AG10803 (cell line): ENCODE data around the gene HECTD4.
"Not testable (repeated sequence)": the region's sequence is repeated elsewhere in the genome, so short reads cannot be mapped to it uniquely, and the experiment has no call there.

Experiments used
- DNase-seq: peaks from one replicate; pipeline ENCODE4 v3.0.0; 2010; ENCODE audit warnings: low read depth
- H3K4me3 ChIP-seq: 2 replicates; pipeline ENCODE4 v1.5.1; 2011; ENCODE audit warnings: mild to moderate bottlenecking, low read length, control low read depth
- CTCF ChIP-seq: conservative IDR thresholded peaks from 2 replicates; pipeline ENCODE4 v1.5.1; 2011; ENCODE audit warnings: mild to moderate bottlenecking, low read length, control low read depth, inconsistent platforms

HECTD4 gene

GRCh38 chr12:112413855-112414625, 31.8 kb upstream of the HECTD4 start:
- H3K4me3 ChIP-seq, result no peak overlapping the region
- DNase-seq, result no peak
- TF ChIP-seq CTCF, result no peak

GRCh38 chr12:112409906-112410244, 27.6 kb upstream of the HECTD4 start:
- DNase-seq, result no peak
- no peak overlapping the region for H3K4me3 ChIP-seq
- no peak for TF ChIP-seq CTCF

GRCh38 chr12:112409064-112409905, 27.1 kb upstream of the HECTD4 start, which contains the start of gene RPL6:
Gene RPL6, minus strand, starts transcription at chr12:112409605. Its CDS starts 949 bp downstream, at chr12:112408656.
- H3K4me3 ChIP-seq, result peak within 1 kb of the TSS; percentile 79
- peak; percentile 93 for DNase-seq
- TF ChIP-seq CTCF, result no peak

- TF ChIP-seq CTCF, result no peak
- peak overlapping the region; percentile 79 for H3K4me3 ChIP-seq
- DNase-seq, result no peak
These were observed 26.4 kb upstream of the HECTD4 start for GRCh38 chr12:112408621-112409020.

- not testable (repeated sequence) for DNase-seq
- peak overlapping the region; percentile 49; the same call in 1 of the 2 replicates for H3K4me3 ChIP-seq
These were observed 25.5 kb upstream of the HECTD4 start for GRCh38 chr12:112407683-112408082.

- H3K4me3 ChIP-seq, result no peak overlapping the region
- DNase-seq, result no peak
- no peak for TF ChIP-seq CTCF
These were observed 24.6 kb upstream of the HECTD4 start for GRCh38 chr12:112406519-112407488.

- DNase-seq, result no peak
- no peak for TF ChIP-seq CTCF
- no peak overlapping the region for H3K4me3 ChIP-seq
These were observed 19.8 kb upstream of the HECTD4 start for GRCh38 chr12:112401903-112402498.
